K562 (cell line): ENCODE measurements around the gene HSD17B8. TPM values are rescaled to one million over a fixed set of nuclear protein-coding genes. Genes with fewer than 3 reads are reported as not detected.

Experiments
- CREBBP ChIP-seq: IDR thresholded peaks from one replicate; pipeline ENCODE4 v1.6.1; 2012; ENCODE audit warnings: low read depth, mild to moderate bottlenecking, control low read depth, inconsistent platforms, low read length
- HDAC1 ChIP-seq, 2 experiments: fragments of 450-650 bp; IDR thresholded peaks; 2 replicates each; pipeline ENCODE4 v1.6.1; 2016 to 2017; ENCODE audit warnings: inconsistent platforms in 1 of 2, mild to moderate bottlenecking in 1 of 2, moderate library complexity in 1 of 2
- HIVEP1 ChIP-seq: fragments of 250-450 bp; sonication (Bioruptor Pico); IDR thresholded peaks from 2 replicates; pipeline ENCODE4 v1.4.0; 2020; ENCODE audit warnings: mild to moderate bottlenecking
- HLTF ChIP-seq: fragments of 450-650 bp; IDR thresholded peaks from 2 replicates; pipeline ENCODE4 v1.6.1; 2016
- JUN ChIP-seq, 2 experiments: sonication (generic) in 1 of 2; formaldehyde crosslinking in 1 of 2; IDR thresholded peaks; 2 replicates each; pipeline versions ENCODE4 v1.6.1 to v1.8.0; 2012 to 2022; ENCODE audit warnings: borderline replicate concordance in 2 of 2, mild to moderate bottlenecking in 2 of 2, improper control_type of control experiment in 1 of 2, low read depth in 1 of 2, low read length in 1 of 2, missing genetic modification reagents in 1 of 2
- KAT2B ChIP-seq: IDR thresholded peaks from one replicate; pipeline ENCODE4 v1.6.1; 2012; ENCODE audit warnings: low read depth, mild to moderate bottlenecking, control low read depth, inconsistent platforms, low read length, moderate library complexity
- KLF10 ChIP-seq: fragments of 250-450 bp; sonication (Bioruptor Pico); IDR thresholded peaks from 2 replicates; pipeline ENCODE4 v1.6.1; 2021; ENCODE audit warnings: matching md5 sums
- OTX1 ChIP-seq: fragments of 450-650 bp; formaldehyde crosslinking; IDR thresholded peaks from 2 replicates; pipeline ENCODE4 v1.4.0; 2022; ENCODE audit warnings: mild to moderate bottlenecking
- POLR2H ChIP-seq: IDR thresholded peaks from 2 replicates; pipeline ENCODE4 v1.6.1; 2016; ENCODE audit warnings: missing genetic modification characterization, low read depth, mild to moderate bottlenecking, control low read depth, missing compliant biosample characterization, moderate library complexity
- POU5F1 ChIP-seq: fragments of 150-350 bp; IDR thresholded peaks from 2 replicates; pipeline ENCODE4 v1.6.1; 2014; ENCODE audit warnings: borderline replicate concordance, low read length, low read depth, mild to moderate bottlenecking; ENCODE audit not compliant: partially characterized antibody
- RFX1 ChIP-seq: fragments of 450-650 bp; IDR thresholded peaks from 2 replicates; pipeline ENCODE4 v1.6.1; 2016; ENCODE audit warnings: mild to moderate bottlenecking, moderate library complexity
- SETDB1 ChIP-seq: IDR thresholded peaks from one replicate; pipeline ENCODE4 v1.6.1; 2012; ENCODE audit warnings: low read length, control low read depth, inconsistent platforms
- STAT5B ChIP-seq: fragments of 250-450 bp; sonication (Bioruptor Pico); IDR thresholded peaks from 2 replicates; pipeline ENCODE4 v1.8.0; 2021; ENCODE audit warnings: mild to moderate bottlenecking, inconsistent platforms
- TAL1 ChIP-seq: fragments of 450-650 bp; IDR thresholded peaks from 2 replicates; pipeline ENCODE4 v1.6.1; 2016; ENCODE audit warnings: mild to moderate bottlenecking
- ZNF282 ChIP-seq: sonication (generic); formaldehyde crosslinking; IDR thresholded peaks from 2 replicates; pipeline ENCODE4 v1.8.1; 2023; ENCODE audit warnings: missing genetic modification reagents
- ZNF586 ChIP-seq: fragments of 450-650 bp; formaldehyde crosslinking; conservative IDR thresholded peaks from 2 replicates; pipeline ENCODE4 v1.4.0; 2020; ENCODE audit warnings: mild to moderate bottlenecking, moderate library complexity
- polyA plus RNA-seq, 8 experiments: library from polyadenylated mRNA; depleted of rRNA in 4 of 8; stranded (reverse) in 5 of 8; unstranded in 3 of 8; fragments of >200 nt; fragmentation: Nextera tagmentation in 2 of 8; fragmentation: Illumina TruSeq in 1 of 8; extraction: Ambion mirVana in 2 of 8; extraction: Trizol in 1 of 8; gene quantifications; 2 replicates each; pipeline versions ENCODE4 v1.2.1 to v1.2.3, GENCODE V29; 2011 to 2014; ENCODE audit warnings: inconsistent platforms in 1 of 8, missing spikeins in 1 of 8
- total RNA-seq, 7 experiments: library from RNA; depleted of rRNA in 6 of 7; stranded (reverse); fragments of >200 nt in 6 of 7; fragmentation: Illumina TruSeq in 2 of 7; extraction: Trizol in 2 of 7; gene quantifications; 2 replicates each; pipeline versions ENCODE4 v1.2.1 to v1.2.3, GENCODE V29; 2011 to 2021; ENCODE audit warnings: low replicate concordance in 1 of 7
- TF ChIP-seq, protein P1 (sequence below), 2 experiments: IDR thresholded peaks; 2 replicates each; pipeline ENCODE4 v1.6.1; 2012; ENCODE audit warnings: improper control_type of control experiment in 2 of 2, low read depth in 2 of 2, low read length in 2 of 2, borderline replicate concordance in 1 of 2
- TF ChIP-seq, protein P2 (sequence below), 2 experiments: fragments of 250-450 bp in 1 of 2; fragments of 450-650 bp in 1 of 2; sonication (Bioruptor Pico) in 1 of 2; IDR thresholded peaks; 2 replicates each; pipeline versions ENCODE4 v1.6.1 to v1.8.0; 2016 to 2021; ENCODE audit warnings: mild to moderate bottlenecking in 2 of 2, moderate library complexity in 2 of 2, missing compliant biosample characterization in 1 of 2, missing genetic modification characterization in 1 of 2
- TF ChIP-seq, protein P3 (sequence below): sonication (generic); formaldehyde crosslinking; IDR thresholded peaks from 2 replicates; pipeline ENCODE4 v1.9.0; 2022; ENCODE audit warnings: mild to moderate bottlenecking, missing genetic modification reagents
- TF ChIP-seq, protein P4 (sequence below), 2 experiments: IDR thresholded peaks in 1 of 2; conservative IDR thresholded peaks in 1 of 2; 2 replicates each; pipeline ENCODE4 v1.6.1; 2016; ENCODE audit warnings: low read depth in 2 of 2, mild to moderate bottlenecking in 1 of 2, missing compliant biosample characterization in 1 of 2, missing genetic modification characterization in 1 of 2, moderate library complexity in 1 of 2

The HSD17B8 gene
- total and polyA plus RNA-seq, 9 of the 15 experiments (the other 6 are each of a cell fraction or from before 2014, with no cell fraction given) = 3.7 to 35.2 (median 14.2) TPM

DNA sequence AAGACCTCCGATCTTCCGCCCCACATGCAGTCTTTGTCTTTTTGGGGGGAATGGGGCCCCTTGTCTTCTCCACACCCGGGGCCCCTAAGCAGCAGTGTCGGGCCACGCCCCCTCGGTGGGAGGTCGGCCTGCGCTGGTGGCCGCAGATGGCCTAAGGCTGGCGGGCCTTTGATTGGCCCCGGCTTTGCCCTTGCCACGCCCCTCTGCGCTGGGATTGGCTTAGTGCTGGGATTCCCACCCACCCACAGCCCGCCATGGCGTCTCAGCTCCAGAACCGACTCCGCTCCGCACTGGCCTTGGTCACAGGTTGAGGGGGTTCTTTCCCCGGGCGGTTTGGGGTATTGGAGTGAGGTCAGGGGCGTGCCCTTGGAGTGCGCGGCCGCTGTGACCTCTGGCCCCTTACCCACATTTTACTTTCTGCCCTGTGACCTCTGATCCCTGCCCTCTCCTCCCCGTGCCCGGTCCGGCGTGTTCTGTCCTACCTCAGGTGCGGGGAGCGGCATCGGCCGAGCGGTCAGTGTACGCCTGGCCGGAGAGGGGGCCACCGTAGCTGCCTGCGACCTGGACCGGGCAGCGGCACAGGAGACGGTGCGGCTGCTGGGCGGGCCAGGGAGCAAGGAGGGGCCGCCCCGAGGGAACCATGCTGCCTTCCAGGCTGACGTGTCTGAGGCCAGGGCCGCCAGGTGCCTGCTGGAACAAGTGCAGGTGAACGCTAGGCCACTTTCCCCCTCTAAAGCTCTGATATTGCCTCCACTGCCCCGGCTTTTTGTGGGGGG, at the start of gene HSD17B8 (continued):
- TF ChIP-seq, protein P1, sequence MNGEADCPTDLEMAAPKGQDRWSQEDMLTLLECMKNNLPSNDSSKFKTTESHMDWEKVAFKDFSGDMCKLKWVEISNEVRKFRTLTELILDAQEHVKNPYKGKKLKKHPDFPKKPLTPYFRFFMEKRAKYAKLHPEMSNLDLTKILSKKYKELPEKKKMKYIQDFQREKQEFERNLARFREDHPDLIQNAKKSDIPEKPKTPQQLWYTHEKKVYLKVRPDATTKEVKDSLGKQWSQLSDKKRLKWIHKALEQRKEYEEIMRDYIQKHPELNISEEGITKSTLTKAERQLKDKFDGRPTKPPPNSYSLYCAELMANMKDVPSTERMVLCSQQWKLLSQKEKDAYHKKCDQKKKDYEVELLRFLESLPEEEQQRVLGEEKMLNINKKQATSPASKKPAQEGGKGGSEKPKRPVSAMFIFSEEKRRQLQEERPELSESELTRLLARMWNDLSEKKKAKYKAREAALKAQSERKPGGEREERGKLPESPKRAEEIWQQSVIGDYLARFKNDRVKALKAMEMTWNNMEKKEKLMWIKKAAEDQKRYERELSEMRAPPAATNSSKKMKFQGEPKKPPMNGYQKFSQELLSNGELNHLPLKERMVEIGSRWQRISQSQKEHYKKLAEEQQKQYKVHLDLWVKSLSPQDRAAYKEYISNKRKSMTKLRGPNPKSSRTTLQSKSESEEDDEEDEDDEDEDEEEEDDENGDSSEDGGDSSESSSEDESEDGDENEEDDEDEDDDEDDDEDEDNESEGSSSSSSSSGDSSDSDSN (IDR thresholded peaks at IDR 0.05; ENCODE audit: borderline replicate concordance in 1 of 2, low read depth in 2 of 2, low read length in 2 of 2) = no peak
- TF ChIP-seq HIVEP1 (CRISPR knock-in tag) (no peak), HDAC1 (IDR thresholded peaks at IDR 0.05) (peak in 1 of 2 experiments; percentile 33; a peak in 1 of 4 replicates), JUN (IDR thresholded peaks at IDR 0.05; ENCODE audit: borderline replicate concordance, low read depth, low read length) (no peak), JUN (CRISPR knock-in tag; IDR thresholded peaks at IDR 0.05; ENCODE audit: borderline replicate concordance) (no peak), CREBBP (no peak), OTX1 (CRISPR knock-in tag) (peak; percentile 67; the same call in 1 of the 2 replicates), KAT2B (no peak), POLR2H (tag) (peak; percentile 33; the same call in 1 of the 2 replicates), RFX1 (no peak), KLF10 (CRISPR knock-in tag) (0 out of 2 replicates have a peak, but pooled peaks have one; percentile 64), TAL1 (no peak), SETDB1 (no peak), ZNF282 (CRISPR knock-in tag) (no peak), HLTF (no peak), STAT5B (CRISPR knock-in tag) (no peak), ZNF586 (CRISPR knock-in tag) (peak; percentile 41; the same call in 1 of the 2 replicates), POU5F1 (no peak)
- TF ChIP-seq, protein P2, sequence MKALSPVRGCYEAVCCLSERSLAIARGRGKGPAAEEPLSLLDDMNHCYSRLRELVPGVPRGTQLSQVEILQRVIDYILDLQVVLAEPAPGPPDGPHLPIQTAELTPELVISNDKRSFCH (CRISPR knock-in tag; IDR thresholded peaks at IDR 0.05) = no peak
- TF ChIP-seq, protein P2 (tag; IDR thresholded peaks at IDR 0.05) = no peak
- TF ChIP-seq, protein P3, sequence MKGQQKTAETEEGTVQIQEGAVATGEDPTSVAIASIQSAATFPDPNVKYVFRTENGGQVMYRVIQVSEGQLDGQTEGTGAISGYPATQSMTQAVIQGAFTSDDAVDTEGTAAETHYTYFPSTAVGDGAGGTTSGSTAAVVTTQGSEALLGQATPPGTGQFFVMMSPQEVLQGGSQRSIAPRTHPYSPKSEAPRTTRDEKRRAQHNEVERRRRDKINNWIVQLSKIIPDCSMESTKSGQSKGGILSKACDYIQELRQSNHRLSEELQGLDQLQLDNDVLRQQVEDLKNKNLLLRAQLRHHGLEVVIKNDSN (CRISPR knock-in tag) = peak; percentile 18; the same call in 1 of the 2 replicates
- TF ChIP-seq, protein P4, sequence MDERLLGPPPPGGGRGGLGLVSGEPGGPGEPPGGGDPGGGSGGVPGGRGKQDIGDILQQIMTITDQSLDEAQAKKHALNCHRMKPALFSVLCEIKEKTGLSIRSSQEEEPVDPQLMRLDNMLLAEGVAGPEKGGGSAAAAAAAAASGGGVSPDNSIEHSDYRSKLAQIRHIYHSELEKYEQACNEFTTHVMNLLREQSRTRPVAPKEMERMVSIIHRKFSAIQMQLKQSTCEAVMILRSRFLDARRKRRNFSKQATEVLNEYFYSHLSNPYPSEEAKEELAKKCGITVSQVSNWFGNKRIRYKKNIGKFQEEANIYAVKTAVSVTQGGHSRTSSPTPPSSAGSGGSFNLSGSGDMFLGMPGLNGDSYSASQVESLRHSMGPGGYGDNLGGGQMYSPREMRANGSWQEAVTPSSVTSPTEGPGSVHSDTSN (CRISPR knock-in tag; IDR thresholded peaks at IDR 0.05; ENCODE audit: low read depth) = no peak
- TF ChIP-seq, protein P4 (tag; conservative IDR thresholded peaks at IDR 0.05; ENCODE audit: low read depth) = no peak
